Ectodermal cell (in vitro differentiated cells): ENCODE data around the gene SRRM3.
"Not testable (repeated sequence)": the region's sequence is repeated elsewhere in the genome, so short reads cannot be mapped to it uniquely, and the experiment has no call there.

Source experiments
- H3K27ac ChIP-seq: 2 replicates; pipeline ENCODE4 v1.7.0; 2013; ENCODE audit warnings: mild to moderate bottlenecking, low read depth, low read length; ENCODE audit not compliant: insufficient read depth, poor library complexity, severe bottlenecking
- H3K27me3 ChIP-seq: 2 replicates; pipeline ENCODE4 v1.7.0; 2013; ENCODE audit warnings: mild to moderate bottlenecking, low read length; ENCODE audit not compliant: insufficient read depth, control insufficient read depth, poor library complexity, severe bottlenecking
- H3K36me3 ChIP-seq: one replicate; pipeline ENCODE4 v1.7.0; 2013; ENCODE audit warnings: low read length; ENCODE audit not compliant: control insufficient read depth, insufficient read depth
- H3K4me1 ChIP-seq: one replicate; pipeline ENCODE4 v1.7.0; 2013; ENCODE audit warnings: low read length; ENCODE audit not compliant: control insufficient read depth, insufficient read depth
- H3K4me3 ChIP-seq: 2 replicates; pipeline ENCODE4 v1.7.0; 2013; ENCODE audit warnings: low read depth, low read length, control low read depth; ENCODE audit not compliant: insufficient read depth
- H3K9me3 ChIP-seq: 2 replicates; pipeline ENCODE4 v1.7.0; 2013; ENCODE audit warnings: mild to moderate bottlenecking, low read length, moderate library complexity; ENCODE audit not compliant: control insufficient read depth
- WGBS, 2 experiments: methylation state at CpG; one replicate each; pipeline ENCODE4 v1.1.7; 2013; ENCODE audit warnings: missing lambda C conversion rate in 2 of 2; 5-methylcytosine and 5-hydroxymethylcytosine counted together

SRRM3 gene

DNA sequence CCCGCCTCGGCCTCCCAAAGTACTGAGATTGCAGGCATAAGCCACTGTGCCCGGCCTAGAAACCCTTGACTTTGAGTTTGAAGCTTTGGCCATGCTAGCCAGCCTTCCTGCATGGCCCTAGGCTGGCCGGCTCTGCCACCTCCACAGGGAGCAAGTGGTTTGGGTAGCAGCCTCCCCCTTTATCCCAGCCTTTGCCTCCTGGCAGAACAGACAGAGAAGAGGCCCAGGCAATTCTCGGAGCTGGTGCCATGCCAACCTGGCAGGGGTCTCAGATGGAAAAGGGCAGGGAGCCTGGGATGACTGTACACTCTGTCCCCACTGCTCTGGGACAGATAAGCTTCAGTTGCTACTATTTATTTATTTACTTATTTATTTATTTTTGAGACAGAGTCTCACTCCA lies 39.4 kb downstream of the SRRM3 start:
- H3K4me1 ChIP-seq: peaks cover 4% of the 10 kb centered on the region
- H3K4me3 ChIP-seq: no peak overlapping the region
- WGBS, 2 experiments: 92 to 95% methylated on average over 5 of the region's 5 CpGs
- no peak overlapping the region for H3K27ac ChIP-seq
- H3K36me3 ChIP-seq: no peaks in the 10 kb centered on the region
- H3K9me3 ChIP-seq: no peaks in the 10 kb centered on the region
- H3K27me3 ChIP-seq: no peaks in the 10 kb centered on the region

DNA sequence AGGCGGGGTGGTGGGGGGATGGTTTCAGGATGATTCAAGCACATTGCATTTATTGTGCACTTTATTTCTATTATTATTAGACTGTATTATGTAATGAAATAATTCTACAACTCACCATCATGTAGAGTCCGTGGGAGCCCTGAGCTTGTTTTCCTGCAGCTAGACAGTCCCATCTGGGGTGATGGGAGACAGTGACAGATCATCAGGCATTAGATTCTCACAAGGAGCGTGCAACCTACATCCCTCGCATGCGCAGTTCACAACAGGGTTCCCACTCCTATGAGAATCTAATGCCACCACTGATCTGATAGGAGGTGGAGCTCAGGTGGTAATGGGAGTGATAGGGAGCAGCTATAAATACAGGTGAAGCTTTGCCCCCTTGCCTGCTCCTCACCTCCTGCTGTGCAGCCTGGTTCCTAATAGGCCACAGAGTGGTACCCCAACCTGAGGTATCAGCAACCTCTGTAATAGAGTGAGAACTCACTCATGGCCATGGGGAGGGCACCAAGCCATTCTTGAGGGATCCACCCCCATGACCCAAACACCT lies 40.9 kb downstream of the SRRM3 start:
- not testable (repeated sequence) for H3K36me3 ChIP-seq, H3K9me3 ChIP-seq, H3K27me3 ChIP-seq, H3K4me3 ChIP-seq, H3K4me1 ChIP-seq, H3K27ac ChIP-seq
- WGBS, 2 experiments: 95 to 99% methylated on average over 4 to 5 of the region's 5 CpGs

DNA sequence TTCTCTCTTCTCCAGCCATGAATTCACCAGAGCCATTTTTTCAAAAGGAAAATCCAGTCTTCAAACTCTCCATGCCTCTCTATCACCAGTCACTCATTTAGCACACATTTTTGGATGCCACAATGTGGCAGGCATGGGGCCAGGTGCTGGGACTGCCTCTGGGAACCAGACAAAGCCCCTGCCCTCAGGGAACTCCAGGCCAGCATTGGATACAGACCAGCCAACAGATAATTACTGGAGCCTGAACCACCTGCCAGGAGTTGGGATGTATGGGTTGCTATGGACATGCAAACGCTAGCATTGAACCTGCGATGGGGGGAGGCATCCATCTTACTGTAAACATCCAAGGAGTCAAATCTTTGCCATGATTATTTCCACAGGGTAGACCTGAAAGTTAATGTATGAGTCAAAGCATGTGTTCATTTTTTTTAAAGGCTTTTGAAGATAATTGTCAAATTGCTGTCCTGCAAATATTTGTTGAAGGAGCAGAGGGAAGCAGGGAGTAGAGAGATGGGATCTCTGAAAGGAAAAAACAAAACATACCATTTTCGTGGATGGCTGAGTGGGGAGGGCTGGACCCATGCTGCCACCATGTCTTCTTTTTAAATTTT lies 43.2 kb downstream of the SRRM3 start:
- Histone ChIP-seq H3K4me1 (no peaks in the 10 kb centered on the region), H3K27me3 (no peaks in the 10 kb centered on the region), H3K9me3 (no peaks in the 10 kb centered on the region), H3K36me3 (no peaks in the 10 kb centered on the region), H3K27ac (no peak overlapping the region), H3K4me3 (no peak overlapping the region)
- 55 to 61% methylated on average over 2 to 3 of the region's 3 CpGs for WGBS, 2 experiments

DNA sequence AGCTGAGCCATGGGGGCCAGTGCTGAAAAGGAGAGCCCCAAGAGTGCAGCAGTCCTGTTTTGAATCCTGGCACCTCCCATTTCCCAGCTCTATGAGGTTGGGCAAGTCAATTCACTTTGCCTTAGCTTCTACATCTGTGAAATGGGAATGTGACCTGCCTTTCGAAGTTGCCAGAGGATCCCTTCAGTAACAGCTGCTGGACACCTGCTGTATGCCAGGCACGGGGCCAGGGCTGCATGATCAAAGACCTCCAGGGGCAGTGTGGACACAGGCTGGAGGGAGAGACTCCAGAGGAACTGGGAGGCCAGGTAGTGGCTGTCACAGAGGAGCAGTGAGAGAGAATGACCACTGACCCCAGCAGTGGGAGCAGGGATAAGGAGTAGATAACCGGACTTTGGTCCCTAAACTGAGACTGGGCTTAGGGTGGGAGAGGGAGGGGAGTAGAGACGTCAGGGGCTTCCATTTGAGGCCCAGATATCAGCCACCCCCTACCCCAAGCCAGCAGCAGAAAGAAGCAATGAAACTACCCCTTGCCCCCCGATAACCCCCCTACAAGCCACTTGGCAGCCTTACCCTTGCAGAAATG lies 45.2 kb downstream of the SRRM3 start:
- Histone ChIP-seq H3K4me3 (no peak overlapping the region), H3K9me3 (no peaks in the 10 kb centered on the region), H3K27ac (no peak overlapping the region), H3K27me3 (no peaks in the 10 kb centered on the region), H3K36me3 (no peaks in the 10 kb centered on the region), H3K4me1 (peaks cover 8% of the 10 kb centered on the region)
- 75 to 85% methylated on average over 4 of the region's 5 CpGs for WGBS, 2 experiments

DNA sequence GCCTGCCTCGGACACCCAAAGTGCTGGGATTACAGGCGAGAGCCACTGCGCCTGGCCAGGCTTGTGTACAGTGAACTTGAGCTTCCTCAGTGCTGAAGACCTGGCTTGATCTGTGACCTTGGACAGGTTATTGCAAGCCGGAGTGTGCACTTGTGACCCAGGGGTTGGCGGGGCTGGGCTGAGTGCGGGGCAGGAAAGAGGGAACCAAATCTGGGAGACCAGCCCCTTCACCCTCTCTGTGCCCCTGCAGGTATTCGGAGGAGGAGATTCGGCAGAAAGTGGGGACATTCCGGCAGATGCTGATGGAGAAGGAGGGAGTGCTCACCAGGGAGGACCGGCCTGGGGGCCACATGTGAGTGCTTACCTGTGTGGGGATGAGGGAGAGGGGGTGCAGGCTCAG lies 46.2 kb downstream of the SRRM3 start:
- Histone ChIP-seq H3K4me3 (no peak overlapping the region), H3K36me3 (no peaks in the 10 kb centered on the region), H3K27me3 (no peaks in the 10 kb centered on the region), H3K4me1 (peaks cover 8% of the 10 kb centered on the region), H3K9me3 (no peaks in the 10 kb centered on the region), H3K27ac (no peak overlapping the region)
- 92 to 93% methylated on average over 10 of the region's 10 CpGs for WGBS, 2 experiments

DNA sequence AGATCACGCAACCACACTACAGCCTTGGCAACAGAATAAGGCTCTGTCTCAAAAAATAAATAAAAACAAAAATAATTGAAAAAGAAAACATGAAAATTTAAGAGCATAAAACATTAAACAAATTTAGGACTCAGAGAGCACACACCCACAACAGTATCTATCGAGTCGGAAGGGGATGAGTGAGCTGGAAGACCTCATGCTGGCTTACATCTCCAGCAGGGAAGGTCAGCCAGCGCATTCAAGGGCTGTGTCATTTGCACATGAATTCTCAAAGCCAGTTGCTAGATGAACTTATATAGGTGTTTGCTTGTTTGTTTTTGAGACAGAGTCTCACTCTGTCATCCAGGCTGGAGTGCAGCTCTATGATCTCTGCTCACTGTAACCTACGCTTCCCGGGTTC lies 50.3 kb downstream of the SRRM3 start:
- no peaks in the 10 kb centered on the region for H3K27me3 ChIP-seq
- no peak overlapping the region for H3K27ac ChIP-seq
- no peaks in the 10 kb centered on the region for H3K9me3 ChIP-seq
- H3K36me3 ChIP-seq: no peaks in the 10 kb centered on the region
- peaks cover 8% of the 10 kb centered on the region for H3K4me1 ChIP-seq
- no peak overlapping the region for H3K4me3 ChIP-seq
- WGBS, 2 experiments: 67 to 68% methylated on average over 6 of the region's 6 CpGs

DNA sequence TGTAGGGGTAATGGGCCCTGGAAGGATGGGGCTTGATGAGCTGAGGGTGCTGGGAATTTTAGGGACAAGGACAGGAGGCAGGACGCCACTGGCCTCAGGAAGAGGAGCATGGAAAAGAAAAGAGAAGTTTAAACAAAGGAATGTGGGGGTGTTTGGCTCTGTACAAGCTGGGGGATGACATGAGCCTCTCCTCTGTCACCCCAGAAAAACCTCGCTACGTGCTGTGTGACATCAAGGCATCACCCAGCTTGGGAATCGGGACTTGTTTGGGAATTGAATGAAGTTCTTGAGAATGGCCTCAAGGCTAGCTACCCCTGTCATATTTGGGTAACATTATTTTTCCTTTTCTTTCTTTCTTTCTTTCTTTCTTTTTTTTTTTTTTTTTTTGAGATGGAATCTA lies 53.1 kb downstream of the SRRM3 start:
- H3K27ac ChIP-seq: no peak overlapping the region
- no peaks in the 10 kb centered on the region for H3K36me3 ChIP-seq
- 86 to 94% methylated on average over 4 of the region's 4 CpGs for WGBS, 2 experiments
- peaks cover 12% of the 10 kb centered on the region for H3K4me1 ChIP-seq
- no peaks in the 10 kb centered on the region for H3K27me3 ChIP-seq
- H3K9me3 ChIP-seq: no peaks in the 10 kb centered on the region
- H3K4me3 ChIP-seq: no peak overlapping the region

DNA sequence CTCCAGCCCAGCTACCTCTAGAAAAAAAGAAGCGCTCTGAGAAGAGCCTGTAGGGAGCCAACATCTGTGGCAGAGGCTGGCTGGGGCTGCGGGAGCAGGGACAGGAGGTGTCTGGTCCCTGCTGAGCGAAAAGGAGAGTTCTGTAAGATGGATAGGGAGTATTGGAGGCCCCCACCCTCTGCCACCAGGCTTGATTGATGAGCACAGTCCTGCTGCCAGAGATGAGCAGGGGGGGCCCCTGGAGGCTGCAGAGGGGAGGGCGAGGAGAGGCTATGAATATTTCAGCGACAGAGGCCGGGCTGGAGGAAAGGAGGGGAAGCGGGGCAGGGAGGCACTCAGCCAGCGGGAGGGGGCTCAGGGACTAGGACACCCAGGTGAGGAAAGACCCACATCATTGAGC lies 56.3 kb downstream of the SRRM3 start:
- no peak overlapping the region for H3K27ac ChIP-seq
- peaks cover 4% of the 10 kb centered on the region for H3K4me1 ChIP-seq
- H3K4me3 ChIP-seq: no peak overlapping the region
- no peaks in the 10 kb centered on the region for H3K9me3 ChIP-seq
- H3K27me3 ChIP-seq: no peaks in the 10 kb centered on the region
- no peaks in the 10 kb centered on the region for H3K36me3 ChIP-seq
- 59 to 60% methylated on average over 8 of the region's 8 CpGs for WGBS, 2 experiments

DNA sequence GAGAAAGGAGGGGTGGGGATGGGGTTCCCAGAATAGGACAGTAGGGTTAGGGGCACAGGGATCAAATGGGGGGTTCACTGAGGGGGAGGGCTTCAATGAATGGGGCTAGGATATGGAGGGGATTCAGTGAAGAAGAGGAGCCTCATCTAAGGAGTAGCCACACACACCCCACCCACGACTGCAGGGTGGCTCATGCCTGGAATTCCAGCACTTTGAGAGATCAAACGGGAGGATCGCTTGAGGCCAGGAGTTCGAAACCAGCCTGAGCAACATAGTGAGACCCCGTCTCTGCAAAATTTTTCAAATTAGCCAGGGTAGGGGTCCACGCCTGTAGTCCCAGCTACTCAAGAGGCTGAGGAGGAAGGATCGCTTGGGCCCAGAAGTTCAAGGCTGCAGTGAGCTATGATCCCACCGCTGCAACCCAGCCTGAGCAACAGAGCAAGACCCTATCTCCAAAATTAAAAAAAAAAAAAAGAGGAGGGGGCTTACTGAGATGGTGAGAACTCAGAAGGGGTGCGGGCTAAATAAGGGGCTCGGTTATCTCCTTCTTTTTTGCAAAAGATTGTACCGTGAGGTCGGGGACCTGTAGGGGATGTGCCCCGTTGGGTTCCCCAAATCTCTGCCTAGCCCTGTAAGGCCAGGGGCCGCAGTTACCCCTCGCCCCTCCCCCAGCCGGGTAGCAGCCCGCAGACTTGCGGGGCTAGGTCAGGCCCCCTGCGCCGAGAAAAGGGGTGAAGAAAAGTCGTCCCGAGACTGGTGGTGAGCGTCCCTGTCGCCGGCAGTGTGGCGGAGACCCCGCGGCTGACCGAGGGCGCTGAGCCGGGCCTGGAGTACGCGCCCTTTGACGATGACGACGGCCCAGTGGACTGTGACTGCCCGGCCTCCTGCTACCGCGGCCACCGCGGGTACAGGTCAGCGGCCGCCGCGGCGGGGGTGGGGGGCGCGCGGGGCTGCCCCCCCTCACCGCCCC lies 57.7 kb downstream of the SRRM3 start:
- WGBS, 2 experiments: 18 to 19% methylated on average over 48 to 50 of the region's 50 CpGs
- Histone ChIP-seq H3K4me3 (peak overlapping the region; percentile 56), H3K27me3 (no peaks in the 10 kb centered on the region), H3K36me3 (no peaks in the 10 kb centered on the region), H3K27ac (peak overlapping the region; percentile 60), H3K9me3 (no peaks in the 10 kb centered on the region), H3K4me1 (peaks cover 4% of the 10 kb centered on the region)

DNA sequence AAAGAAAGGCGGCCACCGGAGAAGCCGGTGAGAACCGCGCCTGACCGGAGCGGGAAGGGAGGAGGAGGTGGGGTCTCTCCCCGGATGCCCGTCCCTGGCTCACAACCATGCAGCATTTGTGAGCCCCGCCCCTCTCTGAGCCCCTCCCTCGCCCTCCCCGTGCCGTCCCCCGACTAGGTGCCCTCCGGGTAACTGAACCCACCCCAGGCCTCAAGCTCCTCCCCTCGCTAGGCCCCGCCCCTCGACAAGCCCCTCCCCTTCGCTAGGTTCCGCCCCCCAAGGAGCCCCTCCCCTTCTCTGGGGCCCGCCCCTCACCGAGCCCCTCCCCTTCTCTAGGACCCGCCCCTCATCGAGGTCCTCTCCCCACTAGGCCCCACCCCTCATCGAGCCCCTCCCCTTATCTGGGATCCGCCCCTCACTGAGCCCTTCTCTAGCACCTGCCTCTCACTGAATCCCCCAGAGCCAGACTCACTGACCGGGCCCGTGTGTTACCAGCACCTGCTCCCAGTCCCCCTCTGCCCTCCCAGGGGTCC lies 58.5 kb downstream of the SRRM3 start:
- H3K4me3 ChIP-seq: peak overlapping the region; percentile 56
- H3K4me1 ChIP-seq: peaks cover 4% of the 10 kb centered on the region
- H3K27me3 ChIP-seq: no peaks in the 10 kb centered on the region
- H3K9me3 ChIP-seq: no peaks in the 10 kb centered on the region
- H3K27ac ChIP-seq: no peak overlapping the region
- WGBS, 2 experiments: 2% methylated on average over 26 to 28 of the region's 28 CpGs
- no peaks in the 10 kb centered on the region for H3K36me3 ChIP-seq
